GM12801 (cell line): Measurements from ENCODE around the gene ANKRD18A.

Source experiments
- TF ChIP-seq, protein P1 (sequence below): IDR thresholded peaks from one replicate; pipeline ENCODE4 v1.5.1; 2011; ENCODE audit warnings: control low read depth; ENCODE audit not compliant: insufficient read length; ENCODE audit errors: extremely low read depth

Gene ANKRD18A

DNA sequence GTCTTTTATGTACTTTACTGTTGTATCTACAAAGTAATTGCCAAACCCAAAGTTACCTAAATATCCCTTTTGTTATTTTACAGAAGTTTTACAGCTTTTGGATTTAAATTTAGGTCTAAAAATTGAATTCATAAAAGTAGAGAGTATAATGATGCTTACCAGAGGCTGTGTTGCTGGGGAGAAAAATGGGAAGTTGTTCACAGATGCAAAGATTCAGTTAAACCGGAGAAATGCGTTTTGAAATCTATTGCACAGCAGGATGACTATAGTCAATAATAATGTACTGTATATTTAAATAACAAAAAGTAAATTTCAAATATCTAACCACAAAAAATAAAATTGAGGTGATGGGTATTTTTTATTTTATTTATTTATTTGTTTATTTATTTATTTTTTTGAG, 2.6 kb upstream of the ANKRD18A start:
- TF ChIP-seq, protein P1, sequence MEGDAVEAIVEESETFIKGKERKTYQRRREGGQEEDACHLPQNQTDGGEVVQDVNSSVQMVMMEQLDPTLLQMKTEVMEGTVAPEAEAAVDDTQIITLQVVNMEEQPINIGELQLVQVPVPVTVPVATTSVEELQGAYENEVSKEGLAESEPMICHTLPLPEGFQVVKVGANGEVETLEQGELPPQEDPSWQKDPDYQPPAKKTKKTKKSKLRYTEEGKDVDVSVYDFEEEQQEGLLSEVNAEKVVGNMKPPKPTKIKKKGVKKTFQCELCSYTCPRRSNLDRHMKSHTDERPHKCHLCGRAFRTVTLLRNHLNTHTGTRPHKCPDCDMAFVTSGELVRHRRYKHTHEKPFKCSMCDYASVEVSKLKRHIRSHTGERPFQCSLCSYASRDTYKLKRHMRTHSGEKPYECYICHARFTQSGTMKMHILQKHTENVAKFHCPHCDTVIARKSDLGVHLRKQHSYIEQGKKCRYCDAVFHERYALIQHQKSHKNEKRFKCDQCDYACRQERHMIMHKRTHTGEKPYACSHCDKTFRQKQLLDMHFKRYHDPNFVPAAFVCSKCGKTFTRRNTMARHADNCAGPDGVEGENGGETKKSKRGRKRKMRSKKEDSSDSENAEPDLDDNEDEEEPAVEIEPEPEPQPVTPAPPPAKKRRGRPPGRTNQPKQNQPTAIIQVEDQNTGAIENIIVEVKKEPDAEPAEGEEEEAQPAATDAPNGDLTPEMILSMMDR: no peak

DNA sequence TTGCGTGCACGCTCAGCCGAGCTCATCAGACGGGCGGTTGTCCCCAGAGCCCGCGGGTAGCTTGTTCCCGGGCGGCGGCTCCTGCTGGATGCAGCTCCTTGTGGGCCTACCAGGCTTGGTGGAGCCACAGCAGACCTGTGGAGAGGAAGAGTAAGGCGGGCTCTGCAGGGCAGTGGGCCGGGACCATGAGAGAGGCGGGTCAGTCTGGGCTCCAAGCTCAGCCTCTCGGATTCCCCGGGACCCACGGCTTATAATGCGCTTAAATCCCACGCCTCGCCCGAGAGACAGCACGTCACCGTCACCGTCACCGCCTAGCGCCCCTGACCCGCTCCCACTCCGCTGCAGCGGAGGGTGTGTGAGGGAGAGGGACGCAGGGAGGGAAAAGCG, 1.9 kb upstream of the ANKRD18A start:
- TF ChIP-seq, protein P1: no peak

DNA sequence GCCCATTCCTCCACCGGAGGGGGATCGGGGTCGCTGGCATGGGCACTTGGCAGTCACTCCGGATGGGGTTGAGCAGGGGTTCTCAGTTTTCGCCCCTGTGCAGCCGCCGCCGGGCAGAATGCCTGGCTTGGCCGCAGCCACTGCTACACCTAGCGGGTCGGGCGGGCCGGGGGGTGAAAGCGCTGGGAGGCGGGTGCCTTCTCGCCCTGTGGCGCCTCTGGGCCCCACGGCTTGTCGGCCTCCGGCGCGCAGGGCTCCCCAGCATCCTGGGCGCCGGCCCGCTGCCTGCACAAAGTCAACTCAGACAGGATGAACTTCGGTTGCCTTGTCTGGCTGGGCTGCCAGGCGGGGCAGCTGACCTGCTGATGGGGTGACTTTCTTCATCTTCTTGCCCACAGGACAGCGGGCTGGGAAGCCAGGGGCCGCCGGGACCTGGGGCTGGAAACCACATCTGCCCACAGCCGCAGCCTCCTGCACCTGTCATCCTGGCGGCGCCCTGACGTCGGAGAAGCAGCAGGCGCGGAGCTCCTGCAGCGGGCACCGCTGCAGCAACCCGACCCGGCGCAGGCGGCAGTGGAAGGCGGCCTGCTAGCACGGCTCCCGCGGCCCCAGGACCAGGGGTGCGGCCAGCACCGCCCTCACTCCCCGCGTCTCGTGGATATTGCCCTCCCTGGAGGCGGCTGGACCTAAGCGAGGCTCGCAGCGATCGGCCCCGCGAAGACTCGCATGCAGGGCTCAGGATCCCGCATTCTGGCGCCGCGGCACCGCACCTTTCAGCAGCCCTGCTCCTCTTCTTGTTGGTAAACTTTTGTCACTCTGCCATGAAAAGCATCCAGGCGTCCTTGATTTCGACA, 1.3 kb upstream of the ANKRD18A start:
- TF ChIP-seq, protein P1: no peak

DNA sequence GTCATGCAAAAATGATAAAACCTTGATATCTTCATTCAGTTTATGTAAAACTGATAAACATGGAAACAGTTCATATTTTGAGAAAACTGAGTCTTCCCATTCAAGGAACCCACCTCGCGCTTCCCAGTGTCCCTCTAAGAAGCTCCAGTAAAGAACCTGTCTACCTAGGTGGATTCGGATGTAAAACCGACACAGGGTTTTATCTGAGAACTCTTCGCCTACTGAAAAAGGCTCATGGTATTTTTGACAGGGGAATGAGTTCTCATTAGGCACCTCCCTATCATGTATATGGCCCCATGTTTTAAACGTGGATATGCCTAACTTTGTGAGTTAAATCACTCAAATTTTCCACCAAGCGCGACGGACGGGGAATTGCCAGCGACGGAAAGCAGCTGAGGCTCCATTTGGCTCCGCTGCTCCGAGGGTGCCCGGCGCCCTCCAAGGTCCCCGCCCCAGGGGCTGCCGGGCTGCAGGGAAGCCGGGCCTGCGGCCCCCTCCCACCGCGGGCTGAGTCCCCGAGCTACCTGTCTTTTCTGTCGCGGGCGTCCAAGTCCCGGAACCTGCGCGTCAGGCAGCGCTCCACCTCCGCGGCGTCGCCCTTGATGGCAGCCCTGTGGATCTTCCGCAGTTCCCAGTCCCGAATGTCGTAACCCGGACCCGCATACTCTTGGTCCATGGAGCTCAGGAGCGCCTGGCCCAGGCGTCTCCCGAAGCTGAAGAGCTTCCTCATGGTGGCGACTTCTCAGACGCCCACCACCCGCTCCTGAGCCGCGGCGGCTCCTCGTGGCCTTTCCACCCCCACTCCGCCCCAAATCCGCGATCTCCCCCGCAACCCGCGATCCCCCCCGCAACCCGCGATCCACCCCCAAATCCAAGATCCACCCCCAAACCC, 594 bp downstream of the ANKRD18A start:
- TF ChIP-seq, protein P1: no peak

DNA sequence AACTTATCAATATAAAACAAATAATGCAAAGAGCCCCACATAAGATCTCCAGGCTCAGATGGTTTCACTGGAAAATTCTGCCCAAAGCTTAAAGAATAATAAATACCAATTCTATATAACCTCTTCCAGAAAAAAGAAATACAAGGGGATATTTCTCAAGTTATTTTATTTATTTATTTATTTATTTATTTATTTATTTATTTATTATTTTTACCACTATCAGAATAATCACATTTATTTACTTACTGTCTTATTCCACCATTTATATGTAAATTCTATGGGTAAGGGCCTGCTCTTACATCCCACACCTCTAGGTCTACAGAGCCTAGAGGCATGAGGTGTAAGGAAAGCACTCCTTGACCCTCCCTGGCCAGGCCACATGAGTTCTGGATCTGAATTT, 91.1 kb downstream of the ANKRD18A start:
- TF ChIP-seq, protein P1: no peak

DNA sequence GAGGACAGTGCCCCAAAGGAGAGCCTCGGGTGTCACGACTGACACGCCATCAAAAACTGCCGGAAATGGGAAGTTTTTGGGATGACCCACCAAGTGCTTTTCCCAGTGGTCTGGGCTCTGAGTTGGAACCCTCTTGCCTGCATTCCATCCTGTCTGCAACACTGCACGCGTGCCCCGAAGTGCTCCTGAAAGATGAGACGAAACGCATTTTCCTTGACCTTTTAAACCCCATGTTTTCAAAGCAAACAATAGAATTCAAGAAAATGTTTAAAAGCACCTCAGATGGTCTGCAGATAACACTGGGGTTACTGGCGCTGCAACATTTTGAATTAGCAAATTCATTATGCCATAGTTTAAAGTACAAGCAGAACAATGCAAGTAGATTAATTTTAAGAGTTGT, 92.9 kb downstream of the ANKRD18A start:
- TF ChIP-seq, protein P1: no peak

DNA sequence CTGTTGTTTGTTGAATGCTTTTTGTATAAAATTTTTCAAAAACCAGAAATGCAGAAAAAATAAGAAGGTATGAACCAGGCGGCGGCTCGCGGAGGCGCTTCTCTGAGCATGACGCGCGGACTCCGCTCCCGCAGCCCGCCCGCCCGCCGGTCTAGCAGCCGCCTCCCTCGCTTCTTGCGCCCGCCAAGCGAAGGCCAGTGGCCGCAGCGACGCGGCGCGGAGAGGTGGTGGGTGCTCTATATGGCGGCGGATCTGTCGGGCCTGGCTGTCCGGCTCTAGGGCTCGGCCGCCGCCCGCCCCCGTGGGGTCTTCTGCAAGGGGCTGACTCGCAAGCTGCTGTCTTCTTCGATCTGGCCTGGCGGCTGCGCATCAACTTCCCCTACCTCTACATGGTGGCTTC, 93.8 kb downstream of the ANKRD18A start:
- TF ChIP-seq, protein P1: no peak
